Muscle layer of colon (tissue), 2 donors: ENCODE data around the gene CDHR2.
"Not testable (repeated sequence)": the region's sequence is repeated elsewhere in the genome, so short reads cannot be mapped to it uniquely, and the experiment has no call there.

Experiments
- H3K27ac ChIP-seq: one replicate; pipeline ENCODE4 v1.7.0; 2013; ENCODE audit warnings: low read depth, mild to moderate bottlenecking, low read length, moderate library complexity
- H3K27me3 ChIP-seq, 2 donors: one replicate each; pipeline ENCODE4 v1.7.0; 2013; ENCODE audit warnings: low read length in 2 of 2, mild to moderate bottlenecking in 2 of 2; ENCODE audit not compliant: insufficient read depth in 2 of 2, control insufficient read depth in 1 of 2
- H3K36me3 ChIP-seq: one replicate; pipeline ENCODE4 v1.7.0; 2013; ENCODE audit warnings: mild to moderate bottlenecking, low read length; ENCODE audit not compliant: insufficient read depth
- H3K4me1 ChIP-seq: one replicate; pipeline ENCODE4 v1.7.0; 2013; ENCODE audit warnings: mild to moderate bottlenecking, low read length; ENCODE audit not compliant: insufficient read depth
- H3K4me3 ChIP-seq, 2 donors: one replicate each; pipeline ENCODE4 v1.7.0; 2013; ENCODE audit warnings: low read length in 2 of 2, low read depth in 1 of 2, mild to moderate bottlenecking in 1 of 2, moderate library complexity in 1 of 2
- H3K9ac ChIP-seq: one replicate; pipeline ENCODE4 v1.7.0; 2013; ENCODE audit warnings: low read length
- H3K9me3 ChIP-seq: one replicate; pipeline ENCODE4 v1.7.0; 2013; ENCODE audit warnings: mild to moderate bottlenecking, low read length
- donor health status: abdominal sarcoma.
- donor health status: Adenocarcinoma of cecum.

CDHR2 gene

DNA sequence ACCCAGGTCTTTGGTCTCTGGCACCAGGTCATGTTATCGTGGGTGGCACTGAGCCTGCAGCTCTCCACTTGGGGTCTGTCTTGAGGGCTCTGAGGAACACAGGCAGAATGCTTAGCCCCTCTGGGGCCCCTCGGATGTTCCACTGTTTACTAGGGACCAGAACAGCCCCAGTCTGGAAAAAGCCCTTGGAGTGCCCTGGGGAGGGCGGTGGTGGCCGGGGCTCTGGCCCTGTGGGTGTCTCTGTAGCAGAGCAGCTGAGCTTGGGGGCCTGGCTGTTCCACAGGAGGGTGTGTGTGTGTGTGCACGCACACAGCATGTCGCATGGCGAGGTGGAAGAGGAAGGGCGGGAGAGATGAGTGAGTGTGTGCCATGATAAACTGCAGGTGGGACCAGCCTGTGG is 45.4 kb downstream of the CDHR2 start:
- Histone ChIP-seq H3K4me3 (no peak overlapping the region), H3K4me1 (peaks cover 4% of the 10 kb centered on the region), H3K27ac (no peak overlapping the region), H3K9me3 (no peaks in the 10 kb centered on the region), H3K36me3 (no peaks in the 10 kb centered on the region), H3K27me3 (peaks cover 0 to 30% of the 10 kb centered on the region in 2 donors), H3K9ac (no peak overlapping the region)

DNA sequence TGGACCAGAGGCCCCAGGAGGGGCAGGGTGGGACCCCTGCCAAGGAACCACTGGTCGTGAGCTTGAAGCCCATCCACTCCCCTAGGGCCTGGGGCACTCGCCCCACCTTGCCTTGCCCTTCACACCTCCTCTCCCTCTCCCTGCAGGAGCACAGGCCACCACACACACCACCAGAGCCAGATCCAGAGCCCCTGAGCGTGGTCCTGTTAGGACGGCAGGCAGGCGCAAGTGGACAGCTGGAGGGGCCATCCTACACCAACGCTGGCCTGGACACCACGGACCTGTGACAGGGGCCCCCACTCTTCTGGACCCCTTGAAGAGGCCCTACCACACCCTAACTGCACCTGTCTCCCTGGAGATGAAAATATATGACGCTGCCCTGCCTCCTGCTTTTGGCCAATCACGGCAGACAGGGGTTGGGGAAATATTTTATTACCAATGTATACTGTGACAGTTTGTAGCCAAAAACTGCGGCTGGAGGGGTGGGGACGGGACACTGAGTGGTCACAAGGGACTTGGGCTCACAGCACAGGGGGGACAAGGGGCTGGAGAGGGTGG is 46.3 kb downstream of the CDHR2 start:
- no peak overlapping the region for H3K4me3 ChIP-seq
- no peaks in the 10 kb centered on the region for H3K9me3 ChIP-seq
- no peak overlapping the region for H3K27ac ChIP-seq
- H3K4me1 ChIP-seq = peaks cover 4% of the 10 kb centered on the region
- H3K27me3 ChIP-seq = peaks cover 0 to 30% of the 10 kb centered on the region in 2 donors
- no peak overlapping the region for H3K9ac ChIP-seq
- H3K36me3 ChIP-seq = no peaks in the 10 kb centered on the region

DNA sequence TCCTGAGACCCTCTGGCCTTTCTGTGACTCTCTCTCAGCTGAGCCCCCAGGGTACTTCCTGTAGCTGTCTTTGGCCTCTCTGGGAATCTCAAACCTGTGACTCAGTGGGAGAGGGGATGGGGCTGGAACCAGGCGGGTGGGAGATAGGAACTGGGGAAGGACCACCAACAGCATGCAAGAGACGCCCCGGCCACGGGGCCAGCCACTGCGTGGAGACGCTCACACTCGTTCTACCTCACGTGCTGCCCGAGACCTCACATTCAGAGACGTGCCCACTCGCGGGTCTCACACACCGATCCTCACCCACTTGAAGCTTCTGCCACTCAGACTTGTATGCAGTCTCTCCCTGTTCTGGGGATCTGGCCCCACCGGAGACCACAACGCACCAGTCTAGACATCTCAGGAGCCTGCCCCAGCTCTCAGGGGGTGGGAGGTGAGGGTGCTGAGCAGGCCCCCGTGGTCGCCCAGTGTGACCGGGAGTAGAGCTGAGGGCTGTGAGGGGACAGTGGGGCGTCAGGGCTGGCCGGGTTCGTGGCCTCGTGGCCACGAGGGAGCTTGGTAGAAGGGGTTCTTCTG is 47.0 kb downstream of the CDHR2 start:
- H3K27me3 ChIP-seq = peaks cover 0 to 30% of the 10 kb centered on the region in 2 donors
- H3K27ac ChIP-seq = no peak overlapping the region
- H3K4me3 ChIP-seq = peak overlapping the region in 1 of 2 donors; percentile 32
- H3K9me3 ChIP-seq = no peaks in the 10 kb centered on the region
- no peak overlapping the region for H3K9ac ChIP-seq
- peaks cover 4% of the 10 kb centered on the region for H3K4me1 ChIP-seq
- H3K36me3 ChIP-seq = no peaks in the 10 kb centered on the region

DNA sequence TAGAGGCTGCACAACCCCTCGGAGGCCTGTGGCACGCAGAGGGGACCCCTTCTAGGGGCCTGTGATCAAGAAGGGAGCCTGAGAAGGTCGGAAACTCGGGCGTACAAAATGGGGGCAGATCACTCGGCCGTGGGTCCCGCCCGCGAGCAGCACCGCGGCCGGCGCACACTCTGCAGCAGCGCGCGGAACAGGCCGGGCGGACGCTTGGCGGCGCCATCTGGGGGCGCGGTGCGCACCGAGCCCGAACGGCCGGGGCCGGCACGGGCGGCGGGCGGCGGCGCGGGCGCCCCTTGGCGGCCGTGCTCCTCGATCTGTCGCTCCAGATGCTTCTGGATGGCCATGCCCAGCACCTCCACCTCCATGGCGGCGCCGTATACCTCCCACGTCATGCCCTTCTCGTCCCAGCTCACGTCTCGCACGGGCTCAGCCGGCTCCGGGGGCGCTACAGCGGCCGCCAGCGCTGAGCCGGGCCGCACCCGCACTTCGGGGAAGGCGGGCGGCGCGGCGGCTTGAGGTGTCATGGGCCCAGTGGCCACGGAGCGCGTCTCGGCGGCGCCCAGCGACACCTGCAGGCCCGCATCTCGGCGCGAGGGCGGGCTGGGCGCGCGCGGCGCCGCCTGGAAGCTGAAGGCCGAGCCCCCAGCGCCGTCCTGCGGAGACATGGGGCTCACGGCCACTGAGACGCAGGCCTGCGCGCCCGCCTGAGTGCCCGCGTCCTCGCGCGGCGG is 47.7 kb downstream of the CDHR2 start:
- Histone ChIP-seq H3K4me3 (peak overlapping the region in 1 of 2 donors; percentile 32), H3K4me1 (peaks cover 4% of the 10 kb centered on the region), H3K36me3 (no peaks in the 10 kb centered on the region), H3K27me3 (peaks cover 0 to 30% of the 10 kb centered on the region in 2 donors), H3K9me3 (no peaks in the 10 kb centered on the region), H3K9ac (no peak overlapping the region), H3K27ac (no peak overlapping the region)

DNA sequence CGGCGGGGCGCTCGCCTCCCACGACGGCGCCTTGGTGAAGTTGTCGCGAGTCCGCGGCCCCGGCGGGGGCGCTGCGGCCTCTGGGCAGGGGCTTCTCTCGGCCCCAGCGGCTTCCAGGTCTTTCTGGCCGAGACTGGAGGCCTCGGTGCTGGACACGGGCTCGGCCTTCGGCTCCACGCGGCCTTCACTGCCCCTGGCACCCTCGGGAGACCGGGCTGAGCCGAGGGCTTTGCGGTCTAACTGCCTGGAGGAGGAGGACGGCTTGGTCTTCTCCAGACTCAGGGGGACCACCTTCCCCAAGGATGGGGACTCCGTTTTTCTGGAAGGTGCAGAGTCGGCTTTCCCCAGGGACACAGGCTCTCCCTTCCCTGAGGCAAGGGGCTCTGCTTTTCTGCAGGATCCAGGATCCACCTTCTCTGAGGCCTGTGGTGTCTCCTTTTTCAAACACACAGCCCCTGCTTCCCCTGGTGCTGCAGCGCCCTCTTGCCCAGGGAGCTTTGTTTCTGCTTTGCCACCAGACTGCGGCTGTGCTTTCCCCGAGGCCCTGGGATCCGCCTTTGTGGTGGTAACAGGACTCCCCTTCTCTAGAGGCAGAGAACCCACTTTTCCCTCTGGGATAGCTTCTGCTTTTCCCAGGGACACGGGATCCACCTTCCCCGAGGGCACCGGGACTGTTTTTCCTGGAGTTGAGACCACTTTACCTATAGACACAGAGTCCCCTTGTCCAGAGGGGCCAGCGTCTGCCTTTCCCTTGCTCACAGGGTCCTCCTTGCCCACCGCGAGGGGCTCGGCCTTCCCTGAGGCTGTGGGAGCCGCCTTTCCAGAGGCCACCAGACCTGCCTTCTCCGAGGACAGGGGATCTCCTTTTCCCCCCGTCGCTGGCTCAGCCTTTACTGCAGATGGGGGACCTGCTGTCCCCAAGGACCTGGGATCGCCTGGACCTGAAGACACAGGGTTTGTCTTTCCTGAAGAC is 48.6 kb downstream of the CDHR2 start:
- no peak overlapping the region for H3K27ac ChIP-seq
- no peak overlapping the region for H3K9ac ChIP-seq
- peaks cover 4% of the 10 kb centered on the region for H3K4me1 ChIP-seq
- peaks cover 0 to 30% of the 10 kb centered on the region in 2 donors for H3K27me3 ChIP-seq
- H3K36me3 ChIP-seq = no peaks in the 10 kb centered on the region
- H3K4me3 ChIP-seq = no peak overlapping the region
- H3K9me3 ChIP-seq = no peaks in the 10 kb centered on the region

DNA sequence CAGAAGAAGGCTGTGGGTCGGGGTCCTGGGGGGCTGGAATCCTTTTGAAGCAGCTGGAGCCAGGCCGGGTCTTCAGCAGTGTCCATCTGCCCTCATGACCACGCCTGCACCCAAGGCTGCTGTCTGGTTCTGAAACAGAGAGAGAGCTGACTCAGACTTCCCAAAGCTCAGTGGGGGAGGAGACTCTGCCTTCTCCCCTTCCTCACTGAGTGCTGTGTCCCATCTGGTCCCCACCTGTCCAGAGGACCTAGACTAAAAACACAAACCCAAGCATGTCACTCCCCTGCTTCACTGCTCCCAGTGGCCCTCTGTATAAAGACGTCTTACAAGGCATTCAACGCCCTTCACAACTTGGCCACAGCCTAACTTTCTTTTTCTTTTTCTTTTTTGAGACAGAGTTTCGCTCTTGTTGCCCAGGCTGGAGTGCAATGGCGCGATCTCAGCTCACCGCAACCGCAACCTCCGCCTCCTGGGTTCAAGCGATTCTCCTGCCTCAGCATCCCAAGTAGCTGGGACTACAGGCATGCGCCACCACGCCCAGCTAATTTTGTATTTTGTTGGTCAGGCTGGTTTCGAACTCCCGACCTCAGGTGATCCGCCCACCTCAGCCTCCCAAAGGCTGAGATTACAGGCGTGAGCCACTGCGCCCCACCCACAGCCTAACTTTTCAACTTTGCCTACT is 50.7 kb downstream of the CDHR2 start:
- H3K4me3 ChIP-seq, H3K4me1 ChIP-seq, H3K9ac ChIP-seq, H3K36me3 ChIP-seq, H3K27ac ChIP-seq, H3K9me3 ChIP-seq: not testable (repeated sequence)
- peaks cover 0 to 21% of the 10 kb centered on the region in 2 donors for H3K27me3 ChIP-seq

DNA sequence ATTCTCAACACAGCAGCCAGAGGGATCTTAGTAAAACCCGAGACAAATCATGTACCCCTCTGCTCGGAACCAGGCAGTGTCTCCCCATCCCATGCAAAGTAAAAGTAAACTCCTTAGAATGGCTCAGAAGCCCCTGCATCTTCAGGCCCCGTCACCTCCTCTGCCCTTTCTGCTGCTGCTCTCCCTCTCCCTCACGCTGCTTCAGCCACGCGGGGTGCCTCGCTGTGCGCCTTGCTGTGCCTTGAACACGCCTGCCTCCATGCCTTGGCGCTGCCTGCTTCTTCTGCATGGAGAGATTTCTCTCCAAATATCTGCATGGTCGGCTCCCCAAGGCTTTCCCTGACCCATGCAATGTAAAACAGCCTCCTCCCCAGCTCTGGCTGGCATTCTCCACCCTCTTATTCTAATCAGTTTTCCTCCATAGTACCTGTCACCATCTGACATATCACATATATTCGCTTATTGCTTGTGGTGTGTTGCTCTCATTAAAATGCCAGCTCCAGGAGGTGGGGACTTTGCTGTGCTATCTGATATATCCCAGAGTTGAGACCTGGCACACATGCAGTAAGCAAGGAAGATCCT is 52.9 kb downstream of the CDHR2 start:
- H3K4me3 ChIP-seq = no peak overlapping the region
- no peak overlapping the region for H3K27ac ChIP-seq
- no peaks in the 10 kb centered on the region for H3K4me1 ChIP-seq
- H3K27me3 ChIP-seq = peaks cover 0 to 6% of the 10 kb centered on the region in 2 donors
- H3K9ac ChIP-seq = no peak overlapping the region
- no peaks in the 10 kb centered on the region for H3K9me3 ChIP-seq
- H3K36me3 ChIP-seq = no peaks in the 10 kb centered on the region

DNA sequence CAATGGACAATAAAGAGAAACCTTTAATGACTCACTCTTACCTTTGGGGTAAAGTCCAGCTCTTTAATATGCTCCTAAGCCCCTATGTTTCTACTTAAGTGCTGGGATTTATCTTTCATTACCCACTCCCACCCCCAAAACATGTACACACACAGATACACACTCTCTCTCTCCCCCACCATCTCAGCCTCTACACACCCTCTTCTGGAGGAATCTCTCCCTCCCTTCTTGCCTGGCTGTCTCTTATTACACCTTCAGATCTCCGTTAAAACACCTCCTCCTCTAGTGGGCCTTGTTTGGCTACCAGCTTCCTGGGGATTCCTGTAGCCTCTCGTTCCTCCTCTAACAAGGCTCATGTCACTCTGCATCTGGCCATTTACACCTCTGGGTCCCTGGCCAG is 53.9 kb downstream of the CDHR2 start:
- Histone ChIP-seq H3K27me3 (peaks cover 2% of the 10 kb centered on the region in 2 donors), H3K4me1 (no peaks in the 10 kb centered on the region), H3K9ac (no peak overlapping the region), H3K36me3 (no peaks in the 10 kb centered on the region), H3K4me3 (no peak overlapping the region), H3K27ac (no peak overlapping the region), H3K9me3 (no peaks in the 10 kb centered on the region)

DNA sequence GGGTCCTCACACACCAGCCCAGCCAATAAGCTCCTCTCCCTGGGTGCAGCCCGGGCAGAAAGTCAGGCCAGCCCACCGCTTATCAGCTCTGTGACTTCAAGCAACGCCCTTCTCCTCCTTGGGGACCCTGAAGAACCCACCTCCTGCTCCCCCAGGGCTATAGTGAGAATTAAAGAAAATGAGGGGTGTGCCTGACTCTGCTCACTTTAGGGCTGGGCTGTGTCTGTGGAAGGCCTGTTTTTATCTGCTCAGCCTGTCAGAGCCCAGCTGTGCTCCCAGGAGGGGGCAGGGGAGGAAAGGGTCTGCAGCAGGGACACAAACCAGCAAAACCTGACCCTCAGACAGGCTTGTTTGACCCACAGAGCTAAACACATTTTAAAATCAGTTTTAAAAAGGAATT is 56.9 kb downstream of the CDHR2 start:
- H3K4me3 ChIP-seq = no peak overlapping the region
- H3K27ac ChIP-seq = no peak overlapping the region
- no peaks in the 10 kb centered on the region for H3K9me3 ChIP-seq
- no peaks in the 10 kb centered on the region for H3K36me3 ChIP-seq
- no peak overlapping the region for H3K9ac ChIP-seq
- no peaks in the 10 kb centered on the region for H3K4me1 ChIP-seq
- peaks cover 5 to 15% of the 10 kb centered on the region in 2 donors for H3K27me3 ChIP-seq

DNA sequence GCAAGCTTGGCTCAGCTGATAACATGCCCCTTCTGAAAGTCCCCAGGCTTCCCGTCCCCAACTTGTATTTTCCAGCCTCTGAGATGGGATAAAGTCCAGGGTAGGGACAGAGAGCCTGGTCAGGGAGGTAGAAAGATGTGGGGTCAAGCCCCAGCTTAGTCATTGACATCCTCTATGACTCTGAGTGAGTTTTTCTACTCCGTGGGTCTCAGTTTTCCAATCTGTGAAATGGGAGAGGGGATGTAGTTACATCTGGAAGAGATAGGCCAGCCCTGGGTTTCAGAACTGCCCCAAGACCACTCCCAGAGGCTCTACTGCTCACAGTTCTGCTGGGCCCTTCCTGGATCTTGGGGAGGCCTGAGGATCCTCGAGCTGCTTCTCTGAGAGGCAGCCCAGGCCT is 57.7 kb downstream of the CDHR2 start:
- H3K36me3 ChIP-seq = no peaks in the 10 kb centered on the region
- no peak overlapping the region for H3K27ac ChIP-seq
- no peaks in the 10 kb centered on the region for H3K9me3 ChIP-seq
- no peaks in the 10 kb centered on the region for H3K4me1 ChIP-seq
- no peak overlapping the region for H3K9ac ChIP-seq
- H3K27me3 ChIP-seq = peaks cover 5 to 18% of the 10 kb centered on the region in 2 donors
- no peak overlapping the region for H3K4me3 ChIP-seq
